Right lobe of liver (tissue), 6 donors: Measurements from ENCODE around the gene SLC11A1. TPM values are rescaled to one million over a fixed set of nuclear protein-coding genes. Genes with fewer than 3 reads are reported as not detected.

ENCODE experiments used
- ATAC-seq, 4 donors: fragments of 200-7000 bp; cut with Tn5 transposase; one replicate each; pipeline ENCODE4 v1.9.1; 2020; ENCODE audit warnings: mild to moderate bottlenecking in 4 of 4, moderate library complexity in 4 of 4
- DNase-seq, 3 donors: peaks; one replicate each; pipeline ENCODE4 v3.0.0-alpha.2; 2020
- H3K27ac ChIP-seq, 3 donors: fragments of 200-600 bp; one replicate each; pipeline ENCODE4 v1.8.0; 2022
- H3K27me3 ChIP-seq, 2 donors: fragments of 200-600 bp; one replicate each; pipeline ENCODE4 v1.8.0; 2022
- H3K36me3 ChIP-seq, 4 donors: fragments of 200-600 bp; sonication (generic) in 1 of 4; one replicate each; pipeline versions ENCODE4 v1.5.1 to v1.8.0; 2017 to 2022; ENCODE audit warnings: control low read depth in 1 of 4
- H3K4me1 ChIP-seq, 4 donors: fragments of 200-600 bp; sonication (generic) in 1 of 4; one replicate each; pipeline versions ENCODE4 v1.5.1 to v1.8.0; 2017 to 2022; ENCODE audit warnings: control low read depth in 1 of 4
- H3K4me3 ChIP-seq, 3 donors: fragments of 200-600 bp; one replicate each; pipeline ENCODE4 v1.8.0; 2022
- H3K9me3 ChIP-seq, 4 donors: fragments of 200-600 bp; sonication (generic) in 1 of 4; one replicate each; pipeline versions ENCODE4 v1.5.1 to v1.8.0; 2017 to 2022; ENCODE audit warnings: control low read depth in 1 of 4
- CTCF ChIP-seq, 4 donors: fragments of 200-600 bp in 3 of 4; fragments of 450-650 bp in 1 of 4; IDR thresholded peaks; one replicate each; pipeline versions ENCODE4 v1.5.1 to v1.8.0; 2016 to 2022; ENCODE audit warnings: antibody characterized with exemption in 4 of 4, mild to moderate bottlenecking in 2 of 4
- POLR2A ChIP-seq: fragments of 450-650 bp; IDR thresholded peaks from one replicate; pipeline ENCODE4 v1.6.1; 2017; ENCODE audit warnings: antibody characterized with exemption, mild to moderate bottlenecking
- WGBS: methylation state at CpG from one replicate; pipeline ENCODE4 v1.1.6; 2018; ENCODE audit warnings: low coverage, low lambda C conversion rate; ENCODE audit not compliant: insufficient coverage; ENCODE audit errors: missing lambda C conversion rate; 5-methylcytosine and 5-hydroxymethylcytosine counted together
- intact Hi-C, 2 donors: fragments of 100-400 bp; cut with DNase I; formaldehyde crosslinking; loops; one replicate each; pipeline versions ENCODE4 v1.11.2 to v1.14.1; 2022
- total RNA-seq, 6 experiments: library from RNA; depleted of rRNA in 2 of 6; stranded (reverse); fragments of >200 nt in 2 of 6; fragmentation: NEBNext Ultra II Directional in 3 of 6; extraction: Animal tissue kit (Norgen Biotek cat#: 25700) in 3 of 6; gene quantifications; one replicate each; pipeline versions ENCODE4 v1.1.0 to v1.2.4, GENCODE V29; 2016 to 2023
- donor health status: DM: no; HTN: yes; CAD: no.
- donor health status: DM: no; HTN: no; CAD: no.
- donor health status: DM: no; HTN: no; CAD: no.
- donor health status: DM: no; HTN: yes; CAD: no.
- donor health status: DM: no; HTN: yes; CAD: no.

SLC11A1 gene
- total RNA-seq, 6 experiments from 2014 or later, result 4.2 to 13.2 (median 11.0) TPM

- no peak for DNase-seq
- H3K4me1 ChIP-seq, result peaks cover 0 to 13% (median 0%) of the 10 kb centered on the region in 4 donors
- WGBS, result 63% methylated on average over 4 of the region's 6 CpGs
- H3K27me3 ChIP-seq, result no peaks in the 10 kb centered on the region
- H3K27ac ChIP-seq, result no peak overlapping the region
- intact Hi-C loops, result loop anchor here in 1 of 2 donors (10.0 kb wide), 1 partner anchor 90 kb away; no protein-coding TSS in a partner anchor
- ATAC-seq, result no peak
- H3K4me3 ChIP-seq, result no peak overlapping the region
- TF ChIP-seq CTCF (IDR thresholded peaks at IDR 0.05), result no peak
- TF ChIP-seq POLR2A, result no peak
- no peaks in the 10 kb centered on the region for H3K9me3 ChIP-seq
- no peaks in the 10 kb centered on the region for H3K36me3 ChIP-seq
Measured at GRCh38 chr2:218395090-218395444, 13.0 kb downstream of the SLC11A1 start.

GRCh38 chr2:218395456-218395825 lies 13.4 kb downstream of the SLC11A1 start:
- WGBS, result 25% methylated on average over 13 of the region's 16 CpGs
- Histone ChIP-seq H3K27ac (peak overlapping the region; percentile 93 to 100 (median 100)), H3K36me3 (no peaks in the 10 kb centered on the region), H3K27me3 (no peaks in the 10 kb centered on the region), H3K4me3 (peak overlapping the region; percentile 77 to 100 (median 97)), H3K9me3 (no peaks in the 10 kb centered on the region), H3K4me1 (peaks cover 0 to 13% (median 0%) of the 10 kb centered on the region in 4 donors)
- TF ChIP-seq CTCF (IDR thresholded peaks at IDR 0.05) (no peak), POLR2A (no peak)
- DNase-seq, result no peak
- intact Hi-C loops, result loop anchor here in 1 of 2 donors (10.0 kb wide), 1 partner anchor 91 kb away; no protein-coding TSS in a partner anchor
- no peak for ATAC-seq

- WGBS, result 4% methylated on average over 12 of the region's 57 CpGs
- intact Hi-C loops, result loop anchor here in 1 of 2 donors (10.0 kb wide), 1 partner anchor 91 kb away; no protein-coding TSS in a partner anchor
- Histone ChIP-seq H3K4me3 (peak overlapping the region; percentile 77 to 100 (median 97)), H3K27me3 (no peaks in the 10 kb centered on the region), H3K36me3 (no peaks in the 10 kb centered on the region), H3K9me3 (no peaks in the 10 kb centered on the region), H3K27ac (peak overlapping the region; percentile 93 to 100 (median 100)), H3K4me1 (peaks cover 0 to 13% (median 0%) of the 10 kb centered on the region in 4 donors)
- TF ChIP-seq POLR2A (peak; percentile 59), CTCF (IDR thresholded peaks at IDR 0.05) (peak; percentile 86 to 97 (median 89))
- ATAC-seq, result peak; percentile 59 to 76 (median 63)
- DNase-seq, result peak; percentile 95 to 97 (median 96)
Measured at GRCh38 chr2:218395826-218396687, 14.0 kb downstream of the SLC11A1 start.

GRCh38 chr2:218396688-218397462 lies 14.8 kb downstream of the SLC11A1 start:
- Histone ChIP-seq H3K36me3 (peaks cover 0 to 5% (median under 1%) of the 10 kb centered on the region in 4 donors), H3K27ac (peak overlapping the region; percentile 93 to 100 (median 100)), H3K4me3 (peak overlapping the region; percentile 77 to 100 (median 97)), H3K4me1 (peaks cover 0 to 20% (median 3%) of the 10 kb centered on the region in 4 donors), H3K9me3 (no peaks in the 10 kb centered on the region), H3K27me3 (no peaks in the 10 kb centered on the region)
- TF ChIP-seq POLR2A, result no peak
- TF ChIP-seq CTCF (IDR thresholded peaks at IDR 0.05), result no peak
- intact Hi-C loops, result loop anchor here in 1 of 2 donors (10.0 kb wide), 1 partner anchor 92 kb away; no protein-coding TSS in a partner anchor
- peak in 1 of 4 donors; percentile 1 for ATAC-seq
- 1% methylated on average over 14 of the region's 27 CpGs for WGBS
- peak; percentile 74 to 84 (median 80) for DNase-seq
